WTC11 (cell line): ENCODE results near the gene VEGFB. TPM values are rescaled to one million over a fixed set of nuclear protein-coding genes. Genes with fewer than 3 reads are reported as not detected.

ENCODE experiments used
- ATAC-seq: fragments of 200-7000 bp; cut with Tn5 transposase; 2 replicates; pipeline ENCODE4 v1.10.0; 2021; ENCODE audit warnings: mild to moderate bottlenecking, moderate library complexity
- CTCF ChIA-PET: fragments of 300-600 bp; sonication (Branson Sonifier 250); formaldehyde crosslinking; loops from one replicate; lab custom pipeline; 2021; ENCODE audit warnings: antibody characterized with exemption; lab: Charles Lee
- POLR2A ChIA-PET: fragments of 350-600 bp; sonication (Branson Sonifier 250); formaldehyde crosslinking; loops from one replicate; lab custom pipeline; 2021; ENCODE audit warnings: antibody characterized with exemption; lab: Charles Lee
- DNase-seq: peaks from one replicate; pipeline ENCODE4 v3.0.0; 2021; ENCODE audit warnings: low spot score
- H3K27ac Mint-ChIP-seq: 2 replicates; pipeline ENCODE4 v1.8.0; 2021; ENCODE audit warnings: mixed read lengths
- H3K27me3 Mint-ChIP-seq: 2 replicates; pipeline ENCODE4 v1.8.0; 2021; ENCODE audit warnings: low read depth, mild to moderate bottlenecking, moderate library complexity, mixed read lengths
- H3K36me3 Mint-ChIP-seq: 2 replicates; pipeline ENCODE4 v1.8.0; 2021; ENCODE audit warnings: mixed read lengths
- H3K4me1 Mint-ChIP-seq: 2 replicates; pipeline ENCODE4 v1.8.0; 2022; ENCODE audit warnings: mixed read lengths
- H3K4me3 Mint-ChIP-seq: 2 replicates; pipeline ENCODE4 v1.8.0; 2021; ENCODE audit warnings: mild to moderate bottlenecking, moderate library complexity, mixed read lengths
- H3K9me3 Mint-ChIP-seq: 2 replicates; pipeline ENCODE4 v1.8.0; 2021; ENCODE audit warnings: mixed read lengths
- ARID4B ChIP-seq: sonication (generic); formaldehyde crosslinking; IDR thresholded peaks from 2 replicates; pipeline ENCODE4 v1.8.0; 2023; ENCODE audit warnings: missing genetic modification reagents, mild to moderate bottlenecking, borderline replicate concordance
- CREM ChIP-seq: sonication (generic); formaldehyde crosslinking; IDR thresholded peaks from 2 replicates; pipeline ENCODE4 v1.8.1; 2022; ENCODE audit warnings: mild to moderate bottlenecking, missing genetic modification reagents, moderate library complexity
- ELF4 ChIP-seq: sonication (generic); formaldehyde crosslinking; IDR thresholded peaks from 2 replicates; pipeline ENCODE4 v1.8.1; 2022; ENCODE audit warnings: low read depth, mild to moderate bottlenecking, moderate library complexity, missing genetic modification reagents
- FOXP1 ChIP-seq: sonication (generic); formaldehyde crosslinking; IDR thresholded peaks from 2 replicates; pipeline ENCODE4 v1.8.0; 2022; ENCODE audit warnings: missing genetic modification reagents, mild to moderate bottlenecking, moderate library complexity, borderline replicate concordance
- GRHL2 ChIP-seq: fragments of 250-450 bp; sonication (Bioruptor Pico); IDR thresholded peaks from 2 replicates; pipeline ENCODE4 v1.8.0; 2022; ENCODE audit warnings: mild to moderate bottlenecking, moderate library complexity; ENCODE audit not compliant: insufficient replicate concordance, severe bottlenecking
- PREB ChIP-seq: sonication (generic); formaldehyde crosslinking; IDR thresholded peaks from 2 replicates; pipeline ENCODE4 v1.8.1; 2022; ENCODE audit warnings: mild to moderate bottlenecking, missing genetic modification reagents, moderate library complexity, borderline replicate concordance
- RELA ChIP-seq: sonication (generic); formaldehyde crosslinking; IDR thresholded peaks from 2 replicates; pipeline ENCODE4 v1.8.1; 2022; ENCODE audit warnings: missing genetic modification reagents, mild to moderate bottlenecking, borderline replicate concordance
- SMAD3 ChIP-seq: sonication (generic); formaldehyde crosslinking; IDR thresholded peaks from 2 replicates; pipeline ENCODE4 v1.8.0; 2022; ENCODE audit warnings: missing genetic modification reagents, mild to moderate bottlenecking, borderline replicate concordance
- SOX15 ChIP-seq: fragments of 250-450 bp; sonication (Bioruptor Pico); IDR thresholded peaks from 2 replicates; pipeline ENCODE4 v1.9.0; 2021; ENCODE audit warnings: mild to moderate bottlenecking
- TEAD4 ChIP-seq: sonication (generic); formaldehyde crosslinking; IDR thresholded peaks from 2 replicates; pipeline ENCODE4 v1.8.0; 2022; ENCODE audit warnings: mild to moderate bottlenecking, missing genetic modification reagents
- ZBTB21 ChIP-seq: sonication (generic); formaldehyde crosslinking; IDR thresholded peaks from 2 replicates; pipeline ENCODE4 v1.8.1; 2023; ENCODE audit warnings: mild to moderate bottlenecking, missing genetic modification reagents, borderline replicate concordance
- ZNF317 ChIP-seq: sonication (generic); formaldehyde crosslinking; IDR thresholded peaks from 2 replicates; pipeline ENCODE4 v1.8.1; 2023; ENCODE audit warnings: low read depth, mild to moderate bottlenecking, moderate library complexity, missing genetic modification reagents, borderline replicate concordance
- ZNF671 ChIP-seq: fragments of 250-450 bp; sonication (Bioruptor Pico); IDR thresholded peaks from 2 replicates; pipeline ENCODE4 v1.8.0; 2021; ENCODE audit warnings: mild to moderate bottlenecking
- total RNA-seq: library from RNA; stranded (reverse); gene quantifications from 3 replicates; pipeline ENCODE4 v1.2.3, GENCODE V29; 2021
- TF ChIP-seq, protein P1 (sequence below): sonication (generic); formaldehyde crosslinking; IDR thresholded peaks from 2 replicates; pipeline ENCODE4 v1.8.1; 2022; ENCODE audit warnings: low read depth, mild to moderate bottlenecking, moderate library complexity, missing genetic modification reagents, borderline replicate concordance
- TF ChIP-seq, protein P2 (sequence below): sonication (generic); formaldehyde crosslinking; IDR thresholded peaks from 2 replicates; pipeline ENCODE4 v1.8.1; 2022; ENCODE audit warnings: low read depth, missing genetic modification reagents, borderline replicate concordance

The VEGFB gene
- total RNA-seq, 1 experiment from 2014 or later: 51.7 TPM

DNA sequence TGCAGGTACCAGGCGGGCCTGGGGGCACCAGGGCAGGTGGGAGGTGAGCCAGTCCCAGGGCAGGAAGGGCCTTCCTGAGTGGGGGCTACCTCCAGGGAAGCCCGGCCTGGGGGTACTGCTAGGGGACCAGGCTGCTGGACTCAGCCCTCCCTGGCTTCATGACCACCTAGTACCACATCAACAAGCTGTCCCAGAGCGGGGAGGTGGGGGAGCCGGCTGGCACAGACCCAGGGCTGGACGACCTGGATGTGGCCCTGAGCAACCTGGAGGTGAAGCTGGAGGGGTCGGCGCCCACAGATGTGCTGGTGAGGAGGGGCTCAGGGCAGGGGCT, 15.1 kb upstream of the VEGFB start (continued):
- no peak for TF ChIP-seq RELA (CRISPR knock-in tag)

- Mint-ChIP-seq H3K27ac (no peak overlapping the region), H3K36me3 (peaks cover 8% of the 10 kb centered on the region), H3K4me3 (no peak overlapping the region)
Measured at GRCh38 chr11:64219755-64220154, 14.6 kb upstream of the VEGFB start.

More at GRCh38 chr11:64219755-64220154, 14.6 kb upstream of the VEGFB start:
- ChIA-PET POLR2A (interaction anchor here (1.2 kb wide), 1 partner anchor 13 kb away, joined by 4 read pairs; the partner anchor contains the start of gene FERMT3), CTCF (no interaction called here)
- ATAC-seq (no peak), DNase-seq (no peak)
- Mint-ChIP-seq H3K9me3 (no peaks in the 10 kb centered on the region), H3K27me3 (no peaks in the 10 kb centered on the region), H3K4me1 (peaks cover 1% of the 10 kb centered on the region; the same call in 1 of the 2 replicates)
- TF ChIP-seq, protein P1, sequence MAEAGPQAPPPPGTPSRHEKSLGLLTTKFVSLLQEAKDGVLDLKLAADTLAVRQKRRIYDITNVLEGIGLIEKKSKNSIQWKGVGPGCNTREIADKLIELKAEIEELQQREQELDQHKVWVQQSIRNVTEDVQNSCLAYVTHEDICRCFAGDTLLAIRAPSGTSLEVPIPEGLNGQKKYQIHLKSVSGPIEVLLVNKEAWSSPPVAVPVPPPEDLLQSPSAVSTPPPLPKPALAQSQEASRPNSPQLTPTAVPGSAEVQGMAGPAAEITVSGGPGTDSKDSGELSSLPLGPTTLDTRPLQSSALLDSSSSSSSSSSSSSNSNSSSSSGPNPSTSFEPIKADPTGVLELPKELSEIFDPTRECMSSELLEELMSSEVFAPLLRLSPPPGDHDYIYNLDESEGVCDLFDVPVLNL: no peak
- TF ChIP-seq ELF4 (CRISPR knock-in tag) (no peak), SMAD3 (CRISPR knock-in tag) (no peak), CREM (CRISPR knock-in tag) (no peak), ZBTB21 (CRISPR knock-in tag) (no peak), PREB (CRISPR knock-in tag) (no peak), ZNF317 (CRISPR knock-in tag) (no peak), FOXP1 (CRISPR knock-in tag) (no peak), ZNF671 (CRISPR knock-in tag) (no peak), GRHL2 (no peak), SOX15 (no peak), ARID4B (CRISPR knock-in tag) (no peak), TEAD4 (CRISPR knock-in tag) (no peak)
- TF ChIP-seq, protein P2, sequence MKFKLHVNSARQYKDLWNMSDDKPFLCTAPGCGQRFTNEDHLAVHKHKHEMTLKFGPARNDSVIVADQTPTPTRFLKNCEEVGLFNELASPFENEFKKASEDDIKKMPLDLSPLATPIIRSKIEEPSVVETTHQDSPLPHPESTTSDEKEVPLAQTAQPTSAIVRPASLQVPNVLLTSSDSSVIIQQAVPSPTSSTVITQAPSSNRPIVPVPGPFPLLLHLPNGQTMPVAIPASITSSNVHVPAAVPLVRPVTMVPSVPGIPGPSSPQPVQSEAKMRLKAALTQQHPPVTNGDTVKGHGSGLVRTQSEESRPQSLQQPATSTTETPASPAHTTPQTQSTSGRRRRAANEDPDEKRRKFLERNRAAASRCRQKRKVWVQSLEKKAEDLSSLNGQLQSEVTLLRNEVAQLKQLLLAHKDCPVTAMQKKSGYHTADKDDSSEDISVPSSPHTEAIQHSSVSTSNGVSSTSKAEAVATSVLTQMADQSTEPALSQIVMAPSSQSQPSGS (CRISPR knock-in tag): no peak
